ENCODE results near the gene ZNF664. TPM values are rescaled to one million over a fixed set of nuclear protein-coding genes. Genes with fewer than 3 reads are reported as not detected.

The ZNF664 gene
- total RNA-seq, 1 experiment from 2014 or later = 124 TPM

GRCh38 chr12:123965382-123965781, 7.6 kb upstream of the ZNF664 start:
- Histone ChIP-seq H2AFZ (ENCODE audit: low read depth, low read length, poor library complexity, severe bottlenecking) (no peak overlapping the region), H3K9me3 (ENCODE audit: control insufficient read depth in 1 of 2, insufficient read depth in 1 of 2, low read depth in 1 of 2, low read length in 2 of 2) (no peaks in the 10 kb centered on the region), H3K27me3 (ENCODE audit: insufficient read depth, low read length) (no peaks in the 10 kb centered on the region), H3K9ac (ENCODE audit: low read length) (no peak overlapping the region), H4K20me1 (ENCODE audit: insufficient read depth) (no peaks in the 10 kb centered on the region), H3K4me1 (ENCODE audit: control insufficient read depth in 1 of 2, insufficient read depth in 2 of 2, low read length in 2 of 2) (no peaks in the 10 kb centered on the region), H3K4me3 (replicated peaks in 1 of 2; ENCODE audit: low read depth in 1 of 2, low read length in 2 of 2) (no peak overlapping the region), H3K27ac (ENCODE audit: low read depth, low read length) (no peak overlapping the region), H3K79me2 (ENCODE audit: insufficient read depth, low read length) (no peaks in the 10 kb centered on the region), H3K4me2 (ENCODE audit: low read length) (no peak overlapping the region), H3K9me2 (ENCODE audit: insufficient read depth) (no peaks in the 10 kb centered on the region), H3K36me3 (ENCODE audit: control insufficient read depth in 1 of 2, insufficient read depth in 2 of 2, low read length in 2 of 2) (no peaks in the 10 kb centered on the region)
- intact Hi-C loops (cut with micrococcal nuclease) = no loop called here
- no peak for DNase-seq (ENCODE audit: low read depth, low spot score)
- TF ChIP-seq ZFX (IDR thresholded peaks at IDR 0.05) (no peak), JUND (IDR thresholded peaks at IDR 0.05) (no peak), EGR1 (IDR thresholded peaks at IDR 0.05; ENCODE audit: low read depth) (no peak), CTCF (IDR thresholded peaks at IDR 0.05 in 2 of 3, conservative IDR thresholded peaks at IDR 0.05 in 1 of 3; ENCODE audit: borderline replicate concordance in 1 of 3, insufficient read depth in 1 of 3, low read depth in 2 of 3, low read length in 2 of 3) (no peak), CEBPB (IDR thresholded peaks at IDR 0.05; ENCODE audit: low read depth) (no peak), POLR2A (IDR thresholded peaks at IDR 0.05; ENCODE audit: borderline replicate concordance, extremely low read depth, insufficient read depth, insufficient read length) (no peak), FOSL1 (IDR thresholded peaks at IDR 0.05; ENCODE audit: low read depth) (no peak), ELF1 (IDR thresholded peaks at IDR 0.05; ENCODE audit: borderline replicate concordance, low read depth) (no peak), SRF (IDR thresholded peaks at IDR 0.05; ENCODE audit: low read depth) (no peak), ZBTB33 (IDR thresholded peaks at IDR 0.05; ENCODE audit: extremely low read depth, insufficient replicate concordance, low read length) (no peak), SP1 (IDR thresholded peaks at IDR 0.05; ENCODE audit: low read depth) (no peak), EZH2 (IDR thresholded peaks at IDR 0.05) (no peak)
- CTCF ChIA-PET = no interaction called here
- no TSS peak for BruUV-seq (replicated peaks)
- no peak for ATAC-seq
- RAD21 ChIA-PET (ENCODE audit: low non-redundant PET in 1 of 2, low total read pairs in 2 of 2, uncharacterized antibody in 2 of 2, unreplicated experiment in 2 of 2) = no interaction called here
- POLR2A ChIA-PET = no interaction called here

Data from HCT116 (cell line).